Endothelial cell of umbilical vein (primary cell): ENCODE results near the gene SFTPA1. TPM values are rescaled to one million over a fixed set of nuclear protein-coding genes. Genes with fewer than 3 reads are reported as not detected.

Experiments used
- BruUV-seq: library from RNA; stranded (reverse); fragments of 400-500 nt; replicated peaks from 2 replicates; lab custom pipeline; 2021; lab: Mats Ljungman, UMichigan
- CTCF ChIA-PET: fragments of 300-600, 350-600 bp; sonication (Branson Sonifier 250); formaldehyde crosslinking; loops from one replicate; lab custom pipeline; 2021; ENCODE audit warnings: antibody characterized with exemption, inconsistent platforms; lab: Charles Lee
- POLR2A ChIA-PET: fragments of 300-600, 350-600 bp; sonication (Branson Sonifier 250); formaldehyde crosslinking; loops from one replicate; lab custom pipeline; 2021; ENCODE audit warnings: antibody characterized with exemption, inconsistent platforms; lab: Charles Lee
- DNase-seq: peaks from one replicate; pipeline ENCODE4 v3.0.0-alpha.2; 2011; ENCODE audit warnings: low read depth, low spot score
- FAIRE-seq: peaks from 2 replicates; lab custom pipeline; 2011; peaks lifted over from hg19 to GRCh38; lab: Jason Lieb, UNC
- H2AFZ ChIP-seq: 2 replicates; pipeline ENCODE4 v1.6.0; 2012; ENCODE audit warnings: low read depth, low read length, control low read depth, inconsistent platforms
- H3K27ac ChIP-seq: 2 replicates; pipeline ENCODE4 v1.5.1; 2011; ENCODE audit warnings: low read depth, mild to moderate bottlenecking, control low read depth, low read length, moderate library complexity; ENCODE audit not compliant: insufficient read depth
- H3K27me3 ChIP-seq, 2 experiments: 2 replicates each; pipeline versions ENCODE4 v1.6.0 to v1.6.1; 2011; ENCODE audit warnings: low read length in 2 of 2, mixed read lengths in 1 of 2; ENCODE audit not compliant: control insufficient read depth in 2 of 2, insufficient read depth in 2 of 2
- H3K36me3 ChIP-seq, 2 experiments: 2 replicates in 1 of 2; 3 replicates in 1 of 2; pipeline ENCODE4 v1.5.1; 2011; ENCODE audit warnings: low read length in 2 of 2, mild to moderate bottlenecking in 1 of 2, moderate library complexity in 1 of 2; ENCODE audit not compliant: control insufficient read depth in 2 of 2, insufficient read depth in 2 of 2; ENCODE audit errors: extremely low read depth in 1 of 2
- H3K4me1 ChIP-seq: 3 replicates; pipeline ENCODE4 v1.5.1; 2011; ENCODE audit warnings: mild to moderate bottlenecking, low read length; ENCODE audit not compliant: control insufficient read depth, insufficient read depth; ENCODE audit errors: extremely low read depth
- H3K4me2 ChIP-seq: 2 replicates; pipeline ENCODE4 v1.6.1; 2011; ENCODE audit warnings: low read length, control low read depth, mixed read lengths; ENCODE audit not compliant: insufficient read depth
- H3K4me3 ChIP-seq, 3 experiments: fragments of 200-600 bp in 1 of 3; sonication (generic), shearing (Covaris generic) in 1 of 3; replicated peaks in 1 of 3; 2 replicates each; pipeline ENCODE4 v1.5.1; 2011 to 2016; ENCODE audit warnings: control low read depth in 3 of 3, low read length in 3 of 3, mild to moderate bottlenecking in 2 of 3, inconsistent platforms in 1 of 3, low read depth in 1 of 3, moderate library complexity in 1 of 3; ENCODE audit not compliant: insufficient read depth in 1 of 3
- H3K79me2 ChIP-seq: 2 replicates; pipeline ENCODE4 v1.6.0; 2012; ENCODE audit warnings: low read length, inconsistent platforms; ENCODE audit not compliant: control insufficient read depth, insufficient read depth
- H3K9ac ChIP-seq: replicated peaks from 2 replicates; pipeline ENCODE3; 2011; ENCODE audit warnings: low read length, control low read depth; ENCODE audit not compliant: insufficient read depth; ENCODE audit errors: extremely low read depth
- H3K9me1 ChIP-seq: replicated peaks from 3 replicates; pipeline ENCODE4 v1.6.0; 2011; ENCODE audit warnings: mild to moderate bottlenecking, low read length; ENCODE audit not compliant: control insufficient read depth, insufficient read depth; ENCODE audit errors: extremely low read depth
- H3K9me3 ChIP-seq: replicated peaks from 2 replicates; pipeline ENCODE4 v1.5.1; 2012; ENCODE audit warnings: low read length, inconsistent platforms; ENCODE audit not compliant: control insufficient read depth, insufficient read depth
- H4K20me1 ChIP-seq: replicated peaks from 2 replicates; pipeline ENCODE3; 2011; ENCODE audit warnings: mild to moderate bottlenecking, low read length; ENCODE audit not compliant: control insufficient read depth, insufficient read depth; ENCODE audit errors: extremely low read depth
- EZH2 ChIP-seq: IDR thresholded peaks from 2 replicates; pipeline ENCODE4 v1.6.1; 2012; ENCODE audit warnings: borderline replicate concordance, low read depth, mild to moderate bottlenecking, moderate library complexity, low read length, inconsistent platforms; ENCODE audit not compliant: severe bottlenecking
- FOS ChIP-seq: IDR thresholded peaks from 2 replicates; pipeline ENCODE4 v1.6.1; 2011; ENCODE audit warnings: mild to moderate bottlenecking, low read length, moderate library complexity, borderline replicate concordance; ENCODE audit not compliant: insufficient read depth
- GATA2 ChIP-seq: IDR thresholded peaks from 2 replicates; pipeline ENCODE4 v1.7.0; 2011; ENCODE audit warnings: low read depth, mild to moderate bottlenecking, moderate library complexity, mixed read lengths, low read length; ENCODE audit not compliant: insufficient read length, insufficient read depth
- JUN ChIP-seq: IDR thresholded peaks from 2 replicates; pipeline ENCODE4 v1.6.1; 2011; ENCODE audit warnings: borderline replicate concordance, low read depth; ENCODE audit not compliant: insufficient read length, insufficient read depth
- MYC ChIP-seq: IDR thresholded peaks from one replicate; pipeline ENCODE4 v1.6.1; 2011; ENCODE audit warnings: mild to moderate bottlenecking, low read depth, low read length
- POLR2A ChIP-seq: IDR thresholded peaks from 2 replicates; pipeline ENCODE4 v1.6.1; 2012; ENCODE audit warnings: low read depth, mild to moderate bottlenecking, control low read depth, low read length
- POLR2AphosphoS5 ChIP-seq: IDR thresholded peaks from 2 replicates; pipeline ENCODE4 v1.6.1; 2012; ENCODE audit warnings: low read depth, mild to moderate bottlenecking, control low read depth, low read length, moderate library complexity; ENCODE audit not compliant: insufficient read depth
- dilution Hi-C: fragments of 300-500 bp; cut with MboI; formaldehyde crosslinking; loops from one replicate; pipeline ENCODE4 v1.15.0; 2019; ENCODE audit warnings: low sequenced_read_pairs; ENCODE audit not compliant: extremely low pct_ligation_motif_present
- intact Hi-C: fragments of 100-400 bp; cut with micrococcal nuclease; formaldehyde crosslinking; loops from one replicate; pipeline ENCODE4 v1.10.0; 2022
- polyA plus RNA-seq, 4 experiments: library from polyadenylated mRNA; depleted of rRNA in 3 of 4; stranded (reverse) in 3 of 4; unstranded in 1 of 4; fragments of >200 nt; gene quantifications; 2 replicates each; pipeline versions ENCODE4 v1.2.1 to v1.2.3, GENCODE V29; 2011 to 2012; ENCODE audit warnings: missing spikeins in 1 of 4
- total RNA-seq: library from RNA; stranded (reverse); gene quantifications from 2 replicates; pipeline ENCODE4 v1.2.3, GENCODE V29; 2021
- TF ChIP-seq, protein P1 (sequence below), 2 donors: IDR thresholded peaks; 1 replicate in 1 of 2; 2 replicates in 1 of 2; pipeline ENCODE4 v1.5.1; 2011; ENCODE audit warnings: low read length in 2 of 2, mild to moderate bottlenecking in 2 of 2, moderate library complexity in 2 of 2, control low read depth in 1 of 2, inconsistent platforms in 1 of 2, low read depth in 1 of 2; ENCODE audit not compliant: insufficient read depth in 1 of 2; ENCODE audit errors: extremely low read depth in 1 of 2
- TF ChIP-seq, protein P2 (sequence below): IDR thresholded peaks from 2 replicates; pipeline ENCODE4 v1.6.1; 2011; ENCODE audit not compliant: insufficient read depth, insufficient read length

Gene SFTPA1
- total and polyA plus RNA-seq, 2 donors (not counting 3 experiments of a cell fraction or from before 2014, with no cell fraction given), result not detected

DNA sequence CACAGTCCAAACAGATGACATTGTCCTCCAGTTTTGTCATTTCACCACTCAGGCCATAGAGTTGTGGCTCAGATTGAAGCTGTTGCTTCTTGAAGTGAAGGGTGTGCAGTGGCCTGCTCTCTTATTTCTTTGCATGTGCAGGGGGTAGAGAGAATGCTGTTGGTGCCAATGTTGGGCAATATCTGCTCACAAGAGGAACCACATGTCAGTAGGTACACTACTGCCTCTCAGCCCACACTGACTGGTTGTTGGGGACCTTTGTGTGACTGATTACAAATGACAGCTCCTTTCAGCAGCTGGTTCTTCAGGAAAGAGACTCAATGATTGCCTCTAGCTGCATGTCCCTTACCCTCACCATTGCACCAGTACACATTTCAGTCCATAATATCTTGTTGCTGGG is 21.9 kb upstream of the SFTPA1 start:
- Histone ChIP-seq H3K4me3 (no peak overlapping the region), H3K79me2 (no peaks in the 10 kb centered on the region), H3K27me3 (peaks cover 0 to 3% of the 10 kb centered on the region in 2 experiments), H3K9me1 (no peaks in the 10 kb centered on the region), H3K4me1 (no peaks in the 10 kb centered on the region), H3K9ac (no peak overlapping the region), H3K9me3 (no peaks in the 10 kb centered on the region), H2AFZ (no peak overlapping the region), H3K36me3 (no peaks in the 10 kb centered on the region), H4K20me1 (no peaks in the 10 kb centered on the region), H3K4me2 (no peak overlapping the region), H3K27ac (no peak overlapping the region)
- CTCF ChIA-PET, result no interaction called here
- TF ChIP-seq POLR2AphosphoS5 (no peak), EZH2 (no peak), POLR2A (no peak), JUN (no peak), MYC (no peak), FOS (no peak), GATA2 (no peak)
- TF ChIP-seq, protein P1, sequence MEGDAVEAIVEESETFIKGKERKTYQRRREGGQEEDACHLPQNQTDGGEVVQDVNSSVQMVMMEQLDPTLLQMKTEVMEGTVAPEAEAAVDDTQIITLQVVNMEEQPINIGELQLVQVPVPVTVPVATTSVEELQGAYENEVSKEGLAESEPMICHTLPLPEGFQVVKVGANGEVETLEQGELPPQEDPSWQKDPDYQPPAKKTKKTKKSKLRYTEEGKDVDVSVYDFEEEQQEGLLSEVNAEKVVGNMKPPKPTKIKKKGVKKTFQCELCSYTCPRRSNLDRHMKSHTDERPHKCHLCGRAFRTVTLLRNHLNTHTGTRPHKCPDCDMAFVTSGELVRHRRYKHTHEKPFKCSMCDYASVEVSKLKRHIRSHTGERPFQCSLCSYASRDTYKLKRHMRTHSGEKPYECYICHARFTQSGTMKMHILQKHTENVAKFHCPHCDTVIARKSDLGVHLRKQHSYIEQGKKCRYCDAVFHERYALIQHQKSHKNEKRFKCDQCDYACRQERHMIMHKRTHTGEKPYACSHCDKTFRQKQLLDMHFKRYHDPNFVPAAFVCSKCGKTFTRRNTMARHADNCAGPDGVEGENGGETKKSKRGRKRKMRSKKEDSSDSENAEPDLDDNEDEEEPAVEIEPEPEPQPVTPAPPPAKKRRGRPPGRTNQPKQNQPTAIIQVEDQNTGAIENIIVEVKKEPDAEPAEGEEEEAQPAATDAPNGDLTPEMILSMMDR (IDR thresholded peaks at IDR 0.05; ENCODE audit: extremely low read depth in 1 of 2, insufficient read depth in 1 of 2, low read depth in 1 of 2, low read length in 2 of 2), result no peak
- TF ChIP-seq, protein P2, sequence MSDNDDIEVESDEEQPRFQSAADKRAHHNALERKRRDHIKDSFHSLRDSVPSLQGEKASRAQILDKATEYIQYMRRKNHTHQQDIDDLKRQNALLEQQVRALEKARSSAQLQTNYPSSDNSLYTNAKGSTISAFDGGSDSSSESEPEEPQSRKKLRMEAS, result no peak
- POLR2A ChIA-PET, result no interaction called here
- dilution Hi-C loops, result no loop called here
- intact Hi-C loops, result no loop called here
- no peak for FAIRE-seq
- no TSS peak for BruUV-seq
- DNase-seq, result no peak
